ENCODE results near the gene CAPN5.
A peak's percentile ranks its signal among the peaks of the same experiment; 100 is the strongest.

- peak; percentile 93 to 99 (median 95) for TF ChIP-seq CTCF (IDR thresholded peaks at IDR 0.05)
- no peak for TF ChIP-seq POLR2A (IDR thresholded peaks at IDR 0.05)
Observed at GRCh38 chr11:77091146-77091940, 24.6 kb downstream of the CAPN5 start.
